ENCODE data around the gene TMEM86B.

GRCh38 chr19:55275851-55276719 lies 47.5 kb upstream of the TMEM86B start:
- no peak for TF ChIP-seq EZH2 (IDR thresholded peaks at IDR 0.05; ENCODE audit: insufficient read depth, poor library complexity, severe bottlenecking)
- TF ChIP-seq EZH2phosphoT487 (IDR thresholded peaks at IDR 0.05; ENCODE audit: insufficient read depth, low read depth), result no peak
